ENCODE results near the gene CEACAM3.

- TF ChIP-seq CTCF (IDR thresholded peaks at IDR 0.05), result no peak
- TF ChIP-seq POLR2A (IDR thresholded peaks at IDR 0.05), result no peak
- TF ChIP-seq POLR2AphosphoS5 (IDR thresholded peaks at IDR 0.05), result no peak
These were observed 57.4 kb downstream of the CEACAM3 start for GRCh38 chr19:41853768-41854167.
